CD4-positive, alpha-beta T cell treated with Interleukin-1 beta for 1 hour (primary cell): ENCODE data around the gene HMGCL.
"Not testable (repeated sequence)": the region's sequence is repeated elsewhere in the genome, so short reads cannot be mapped to it uniquely, and the experiment has no call there.

Experiments
- DNase-seq, 2 donors: peaks; one replicate each; pipeline ENCODE4 v3.0.0-alpha.2; 2020 to 2022

Gene HMGCL

DNA sequence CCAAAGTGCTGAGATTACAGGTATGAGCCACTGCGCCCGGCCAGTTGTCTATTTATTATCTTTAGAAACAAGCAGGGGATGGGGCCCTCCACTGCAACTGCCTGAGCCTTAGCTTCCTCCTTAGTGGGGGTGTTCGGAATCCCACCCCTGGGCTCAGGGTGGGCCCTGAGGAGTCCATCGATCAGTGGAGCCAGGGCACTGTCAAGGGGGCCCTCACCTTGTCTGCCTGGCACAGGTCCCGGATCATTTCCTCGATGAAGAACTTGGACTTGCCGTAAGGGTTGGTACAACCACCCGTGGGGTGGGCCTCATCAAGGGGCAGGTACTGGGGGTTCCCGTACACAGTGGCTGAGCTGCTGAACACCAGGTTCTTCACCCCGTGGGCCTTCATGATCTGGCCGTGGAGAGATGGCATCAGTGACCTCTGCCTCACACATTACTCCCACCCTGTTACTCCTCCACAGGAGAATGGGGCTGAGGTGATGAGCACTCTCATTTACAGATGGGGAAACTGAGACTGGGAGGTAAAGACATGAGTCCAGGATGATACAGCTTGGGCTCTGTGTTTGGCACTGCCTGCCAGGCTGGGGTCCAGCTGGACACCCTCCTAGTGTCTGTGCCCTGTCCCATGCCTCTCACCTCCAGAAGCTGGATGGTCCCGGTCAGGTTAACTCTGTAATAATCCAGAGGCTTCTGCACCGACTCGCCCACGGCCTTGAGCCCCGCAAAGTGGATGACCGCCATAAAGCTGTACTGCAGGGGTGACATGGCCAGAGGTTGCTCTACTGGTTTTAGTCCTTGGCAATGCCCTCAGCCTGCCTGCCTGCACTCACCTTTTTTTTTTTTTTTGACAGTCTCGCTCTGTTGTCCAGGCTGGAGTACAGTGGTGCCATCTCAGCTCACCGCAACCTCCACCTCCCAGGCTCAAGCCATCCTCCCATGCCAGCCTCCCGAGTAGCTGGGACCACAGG, 27.5 kb downstream of the HMGCL start:
- DNase-seq = no peak

DNA sequence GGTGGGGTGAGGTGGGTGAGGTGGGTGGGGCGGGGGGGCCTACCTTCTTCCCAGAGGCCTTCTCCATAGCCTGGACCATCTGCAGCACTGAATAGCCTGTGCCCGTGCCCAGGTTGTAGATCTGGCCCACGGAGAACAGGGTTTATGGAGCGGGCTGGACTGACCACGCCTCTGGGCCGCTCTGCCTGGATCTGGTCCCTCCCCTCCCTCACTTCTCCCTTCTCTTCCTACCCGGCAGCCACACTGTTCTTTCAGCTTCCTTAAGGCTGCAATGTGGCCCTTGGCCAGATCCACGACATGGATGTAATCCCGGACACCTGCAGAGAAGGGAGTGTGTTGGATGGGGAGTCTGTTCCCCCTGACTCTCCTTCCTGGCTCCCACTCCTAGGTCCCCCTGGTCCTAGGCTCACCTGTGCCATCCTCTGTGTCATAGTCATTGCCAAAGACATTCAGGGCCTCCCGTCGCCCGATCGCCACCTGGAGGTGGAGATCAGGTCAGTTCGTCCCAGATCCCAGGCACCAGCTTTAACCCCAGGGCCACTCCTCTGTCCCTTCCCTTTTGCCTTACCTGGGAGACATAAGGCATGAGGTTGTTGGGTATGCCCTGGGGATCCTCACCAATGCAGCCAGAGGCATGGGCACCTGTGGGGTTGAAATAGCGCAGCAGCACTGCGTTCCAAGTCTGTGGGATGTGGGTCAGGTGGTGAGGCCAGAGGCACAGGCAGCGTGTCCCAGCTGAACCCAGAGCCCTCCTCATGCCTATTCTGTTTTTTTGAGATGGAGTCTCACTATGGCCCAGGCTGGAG, 28.6 kb downstream of the HMGCL start:
- DNase-seq = no peak

DNA sequence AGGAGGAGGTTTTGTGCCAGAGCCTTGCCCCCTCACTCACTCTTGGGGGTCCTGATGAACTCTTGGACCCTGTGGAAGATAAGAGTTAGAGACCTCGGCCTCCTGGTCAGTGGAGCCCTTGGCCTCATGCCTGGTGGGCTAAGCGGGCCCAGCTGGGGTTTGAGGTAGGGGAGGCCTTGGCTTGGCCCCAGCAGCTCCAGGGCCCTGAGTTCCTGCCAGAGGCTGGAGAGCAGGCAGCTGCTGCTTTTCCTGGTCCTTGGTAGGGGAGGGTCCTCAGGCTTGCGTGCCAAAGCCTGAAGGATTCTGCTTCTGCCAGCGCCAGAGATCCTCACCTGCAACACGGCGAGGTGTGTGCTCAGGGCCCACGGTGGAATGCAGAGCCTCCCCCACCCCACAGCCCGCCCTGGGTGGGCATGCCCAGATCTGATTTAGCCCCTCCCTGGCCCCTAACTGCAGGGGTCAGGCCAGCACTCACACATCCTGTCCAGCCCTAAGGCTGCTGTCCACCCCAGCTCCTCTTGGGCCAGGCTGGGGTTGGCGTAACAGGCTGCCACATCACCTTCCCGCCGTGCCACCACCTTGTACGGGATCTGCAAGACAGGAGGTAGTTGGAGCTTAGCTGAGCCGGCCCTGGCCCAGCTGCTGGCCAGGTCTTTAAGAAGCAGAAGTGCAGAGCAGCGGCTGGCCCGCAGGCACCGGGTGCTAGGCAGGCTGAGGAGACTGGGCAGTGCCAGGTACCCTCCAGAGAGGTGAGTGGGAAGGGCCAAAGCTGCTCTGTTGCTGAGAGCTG, 29.4 kb downstream of the HMGCL start:
- no peak for DNase-seq

DNA sequence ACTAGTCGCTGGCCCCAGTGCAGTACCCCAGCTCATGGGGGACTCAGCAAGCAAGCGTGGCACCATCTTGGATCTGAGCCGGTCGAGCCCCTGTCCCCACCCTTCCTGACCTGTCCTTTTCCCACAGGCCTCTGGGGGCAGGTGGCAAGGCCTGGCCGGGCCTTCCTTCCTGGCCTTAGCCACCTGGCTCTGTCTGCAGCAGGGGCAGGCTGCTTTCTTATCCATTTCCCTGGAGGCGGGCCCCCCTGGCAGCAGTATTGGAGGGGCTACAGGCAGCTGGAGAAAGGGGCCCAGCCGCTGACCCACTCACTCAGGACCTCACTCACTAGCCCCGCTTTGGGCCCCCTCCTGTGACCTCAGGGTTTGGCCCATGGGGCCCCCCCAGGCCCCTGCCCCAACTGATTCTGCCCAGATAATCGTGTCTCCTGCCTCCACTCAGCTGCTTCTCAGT, 30.5 kb downstream of the HMGCL start:
- DNase-seq = not testable (repeated sequence)

DNA sequence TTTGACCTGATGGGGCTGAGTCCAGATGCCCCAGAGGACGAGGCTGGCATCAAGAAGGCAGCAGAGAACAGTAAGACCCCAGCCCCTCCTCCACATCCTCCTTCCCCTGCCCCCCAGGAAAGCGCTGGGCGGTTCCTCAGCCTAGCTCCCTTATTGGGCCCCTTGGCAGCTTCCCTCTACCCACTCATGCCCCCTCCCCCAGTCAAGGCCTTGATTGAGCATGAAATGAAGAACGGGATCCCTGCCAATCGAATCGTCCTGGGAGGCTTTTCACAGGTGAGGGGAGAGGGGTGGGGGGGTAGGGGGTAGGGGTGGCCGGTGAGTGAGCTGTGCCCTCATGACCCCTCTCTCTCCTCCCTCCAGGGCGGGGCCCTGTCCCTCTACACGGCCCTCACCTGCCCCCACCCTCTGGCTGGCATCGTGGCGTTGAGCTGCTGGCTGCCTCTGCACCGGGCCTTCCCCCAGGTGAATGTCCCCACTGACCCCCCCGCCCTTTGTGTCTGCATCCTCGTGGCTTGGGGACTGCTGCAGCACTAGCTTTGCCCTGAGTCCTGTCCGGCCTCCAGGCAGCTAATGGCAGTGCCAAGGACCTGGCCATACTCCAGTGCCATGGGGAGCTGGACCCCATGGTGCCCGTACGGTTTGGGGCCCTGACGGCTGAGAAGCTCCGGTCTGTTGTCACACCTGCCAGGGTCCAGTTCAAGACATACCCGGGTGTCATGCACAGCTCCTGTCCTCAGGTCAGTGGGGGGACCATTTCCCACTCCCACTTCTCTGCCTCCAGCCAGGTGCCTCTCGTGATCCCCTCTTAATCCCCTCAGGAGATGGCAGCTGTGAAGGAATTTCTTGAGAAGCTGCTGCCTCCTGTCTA, 31.1 kb downstream of the HMGCL start:
- no peak for DNase-seq

DNA sequence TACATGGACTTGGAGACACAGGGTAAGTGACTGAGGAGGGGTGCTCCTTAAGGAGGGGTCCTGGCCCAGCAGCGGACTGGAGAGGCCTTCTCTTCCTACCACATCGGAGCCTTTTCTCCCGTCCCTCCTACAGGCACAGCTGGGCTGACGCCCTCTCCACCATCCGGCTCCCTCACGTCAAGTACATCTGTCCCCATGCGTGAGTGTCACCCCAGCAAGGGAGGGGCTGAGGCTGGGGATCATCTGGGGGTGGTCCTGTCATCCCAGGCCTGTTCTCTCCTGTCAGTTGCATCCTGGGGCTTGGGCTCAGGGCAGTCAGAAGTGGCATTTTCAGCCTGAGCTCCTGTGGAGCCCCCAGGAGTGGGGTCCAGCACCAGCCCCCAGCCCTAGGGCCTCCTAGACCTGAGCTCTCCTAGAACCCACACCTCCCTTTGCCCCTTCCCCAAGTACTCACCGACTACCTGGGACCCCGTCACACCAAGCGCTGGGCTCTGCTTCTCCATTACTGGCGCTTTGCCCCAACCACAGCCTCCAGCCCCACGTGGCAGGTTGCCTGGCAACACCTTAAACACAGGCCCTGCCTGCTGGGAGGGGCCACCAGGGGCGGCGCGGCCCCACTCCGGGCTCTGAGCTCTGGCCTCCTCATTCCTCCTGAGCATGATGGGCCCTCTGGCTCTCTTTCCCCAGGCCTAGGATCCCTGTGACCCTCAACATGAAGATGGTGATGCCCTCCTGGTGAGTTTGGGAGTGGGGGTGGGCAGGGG, 32.0 kb downstream of the HMGCL start:
- peak; percentile 55 for DNase-seq

DNA sequence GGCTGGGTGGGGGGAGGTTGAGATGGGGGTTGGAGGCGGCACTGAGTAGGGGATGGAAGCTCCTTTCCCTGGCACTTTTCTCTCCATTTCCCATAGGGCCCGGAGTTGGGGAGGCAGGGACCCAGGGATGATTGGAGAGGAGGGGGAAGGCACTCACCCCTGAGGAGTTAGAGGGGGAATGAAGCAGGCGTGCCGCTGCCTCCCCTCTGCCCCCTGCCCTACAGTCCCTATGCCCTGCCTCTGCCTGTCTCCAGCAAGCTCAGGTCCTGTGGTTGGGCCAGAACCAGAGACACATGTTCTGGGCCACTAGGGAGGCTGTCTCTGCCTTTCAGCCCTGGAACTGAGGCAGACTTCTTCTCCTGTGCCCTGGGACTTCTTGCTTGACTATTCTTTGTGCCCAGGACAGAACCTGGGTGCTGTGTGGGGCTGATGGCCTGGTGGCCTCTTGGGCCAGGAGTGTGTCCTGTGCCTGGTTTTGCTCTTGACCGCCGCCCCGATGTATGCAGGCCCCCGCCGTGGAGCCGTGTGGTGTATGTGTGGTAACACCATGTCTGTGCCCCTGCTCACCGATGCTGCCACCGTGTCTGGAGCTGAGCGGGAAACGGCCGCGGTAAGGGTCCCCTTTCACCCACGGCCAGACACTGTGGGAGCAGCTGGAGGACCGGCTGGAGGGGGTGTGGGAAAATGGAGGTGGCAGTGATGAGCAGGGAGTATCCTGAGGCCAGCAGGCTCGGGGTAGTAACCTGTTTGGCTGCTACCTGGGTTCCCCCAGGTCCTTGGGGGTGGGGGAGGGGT, 32.9 kb downstream of the HMGCL start:
- DNase-seq = no peak

DNA sequence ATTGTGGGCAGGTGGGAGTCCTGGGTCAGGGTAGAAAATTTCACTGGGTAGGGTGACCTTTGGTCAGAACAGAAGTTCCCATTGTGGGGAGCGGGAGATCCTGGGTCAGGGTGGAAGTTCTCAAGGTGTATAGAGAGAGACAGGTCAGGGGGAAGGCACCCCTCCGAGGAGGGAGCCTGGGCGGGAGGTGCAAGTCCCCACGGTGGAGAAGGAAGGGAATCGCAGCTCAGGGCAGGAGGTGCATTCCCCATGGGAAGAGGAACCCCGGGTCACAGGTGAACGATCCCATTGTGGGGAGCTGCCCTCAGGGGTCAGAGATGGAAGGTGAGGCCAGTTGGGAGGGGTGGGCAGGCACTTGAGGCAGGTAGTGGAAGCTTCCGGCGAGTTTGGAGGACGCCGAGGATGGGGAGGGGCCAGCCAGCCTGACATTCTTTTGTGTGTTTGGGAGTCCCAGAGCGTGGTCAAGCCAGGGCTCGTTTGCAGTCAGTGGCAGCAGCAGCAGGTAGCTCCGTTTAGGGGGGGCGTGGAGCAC, 33.6 kb downstream of the HMGCL start:
- DNase-seq = peak in 1 of 2 donors; percentile 32

DNA sequence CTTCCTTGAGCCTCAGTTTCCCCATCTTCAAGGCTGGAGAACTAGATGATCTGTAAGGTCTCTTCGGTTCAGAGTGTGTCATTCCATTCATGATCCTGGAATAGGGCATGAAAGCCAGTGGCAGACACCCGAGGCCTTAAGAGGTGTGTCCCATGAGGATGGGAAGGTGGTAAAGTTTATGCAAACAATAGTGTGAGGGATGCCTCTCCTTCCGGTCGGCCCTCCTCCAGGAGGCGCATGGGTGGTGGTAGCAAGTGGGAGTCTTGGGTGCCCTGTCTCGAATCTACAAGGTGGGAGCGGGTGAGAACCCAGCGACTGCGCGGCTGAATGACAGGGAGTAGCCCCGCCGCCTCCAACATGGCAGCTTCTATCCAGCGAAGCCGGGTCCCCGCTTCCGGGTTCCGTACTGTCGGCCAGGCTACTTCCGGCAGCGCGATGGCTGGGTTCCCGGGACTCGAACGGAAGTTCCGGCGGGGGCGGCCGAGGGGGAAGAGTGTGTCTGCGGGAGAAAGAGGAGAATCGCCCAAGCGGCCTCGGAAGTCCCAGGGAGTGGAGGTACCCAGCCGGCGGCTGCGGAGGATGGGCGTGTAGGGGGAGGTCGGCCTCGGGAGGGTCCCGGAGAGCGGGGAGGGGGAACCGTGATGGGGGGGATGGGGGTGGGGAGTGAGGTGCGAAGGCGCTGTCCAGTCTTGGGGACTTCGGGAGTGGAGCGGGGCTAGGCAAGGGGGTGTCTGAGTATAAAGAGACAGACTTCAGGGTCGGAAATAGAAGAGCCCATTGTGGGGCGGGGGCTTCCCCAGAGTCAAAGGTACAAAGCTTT, 34.3 kb downstream of the HMGCL start, which contains the start of gene LYPLA2:
LYPLA2 (plus strand) TSS at position 450 of the 820 bp plus-strand sequence. CDS start 1,538 bp downstream, outside the sequence.
- peak; percentile 86 to 87 for DNase-seq

DNA sequence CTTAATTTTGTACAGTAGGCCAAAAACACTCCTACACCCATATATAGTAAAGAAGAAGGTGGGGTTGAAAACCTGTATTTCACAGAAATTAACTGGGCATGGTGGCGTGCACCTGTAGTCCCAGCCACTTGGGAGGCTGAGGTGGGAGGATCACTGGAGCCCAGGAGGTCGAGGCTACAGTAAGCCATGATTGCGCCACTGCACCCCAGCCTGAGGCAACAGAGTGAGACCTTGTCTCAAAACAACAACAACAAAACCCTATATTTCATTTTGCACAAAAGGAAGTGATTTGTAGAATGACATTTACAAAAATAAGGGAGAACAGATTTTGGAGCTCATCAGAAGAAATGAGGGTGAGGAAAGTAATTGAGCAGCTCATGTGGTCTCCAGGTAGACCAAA, 36.5 kb downstream of the HMGCL start:
- DNase-seq = no peak

DNA sequence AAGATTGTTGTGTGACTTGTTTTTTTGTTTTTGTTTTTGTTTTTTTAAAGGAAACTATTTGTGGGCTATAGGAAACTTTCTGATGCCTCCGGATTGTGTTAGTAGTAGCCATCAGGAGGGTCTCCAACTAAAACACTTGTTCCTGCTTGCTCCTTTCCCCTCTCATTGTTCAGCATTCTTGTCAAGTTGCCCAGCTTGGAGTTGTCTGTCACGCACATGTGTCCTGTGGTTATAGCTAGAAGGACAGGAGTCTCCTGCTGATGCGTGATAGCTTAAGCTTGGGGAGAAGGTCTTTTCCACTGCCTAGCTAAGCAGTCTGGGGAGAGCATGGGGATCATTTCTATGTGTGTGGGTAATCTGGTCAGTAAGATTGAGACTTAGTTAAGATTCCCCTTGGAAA, 37.5 kb downstream of the HMGCL start:
- DNase-seq = no peak

DNA sequence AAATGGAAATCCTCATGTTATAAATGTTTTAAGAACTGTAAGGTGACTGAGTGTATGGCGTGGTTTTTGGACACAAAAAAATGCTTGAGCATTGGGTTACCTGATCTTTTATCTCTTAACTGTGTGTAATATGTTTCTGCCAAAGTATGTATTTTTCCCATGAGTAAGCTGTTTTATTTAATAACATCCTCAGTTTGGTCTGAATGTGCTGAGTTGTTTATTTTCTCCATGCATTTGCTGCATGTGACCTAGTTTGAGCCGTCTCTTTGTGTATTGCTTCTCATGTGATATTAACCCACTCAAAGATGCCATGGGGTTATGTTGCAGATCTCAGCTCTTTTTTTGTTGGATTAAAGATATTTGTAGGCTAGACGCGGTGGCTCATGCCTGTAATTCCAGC, 40.4 kb downstream of the HMGCL start:
- DNase-seq = no peak

DNA sequence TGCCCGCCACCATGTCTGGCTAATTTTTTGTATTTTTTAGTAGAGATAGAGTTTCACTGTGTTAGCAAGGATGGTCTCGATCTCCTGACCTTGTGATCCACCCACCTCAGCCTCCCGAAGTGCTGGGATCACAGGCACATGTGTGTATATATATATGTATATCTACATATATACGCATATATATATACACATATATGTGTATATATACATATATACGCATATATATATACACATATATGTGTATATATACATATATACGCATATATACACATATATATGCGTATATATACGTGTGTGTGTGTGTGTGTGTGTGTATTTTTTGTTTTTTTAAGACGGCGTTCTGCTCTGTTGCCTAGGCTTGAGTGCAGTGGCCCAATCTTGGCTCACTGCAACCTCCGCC, 42.1 kb downstream of the HMGCL start:
- DNase-seq = not testable (repeated sequence)

DNA sequence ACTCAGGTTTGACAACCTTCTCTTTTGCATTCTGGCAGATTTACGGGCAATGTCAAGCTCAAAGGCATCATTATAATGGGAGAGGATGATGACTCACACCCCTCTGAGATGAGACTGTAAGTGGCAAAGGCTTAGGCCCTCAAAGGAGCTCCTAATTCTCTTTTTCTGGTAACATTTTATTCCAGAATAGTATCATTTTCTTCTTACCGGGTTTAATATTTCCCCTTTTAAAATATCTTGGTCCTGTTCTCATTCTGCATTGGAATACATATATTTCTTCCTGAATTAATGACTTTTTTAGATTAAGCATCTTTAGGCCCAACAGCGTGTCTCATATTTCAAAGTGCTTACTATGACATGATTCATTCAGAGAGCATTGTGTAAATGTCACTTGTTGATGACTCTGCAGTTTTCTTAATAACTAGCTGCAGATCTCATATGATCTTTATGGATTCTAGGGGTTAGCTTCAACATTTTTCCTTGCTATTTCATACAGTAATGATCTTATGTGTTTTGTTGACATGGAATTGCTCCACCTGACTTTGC, 45.3 kb downstream of the HMGCL start:
- no peak for DNase-seq

DNA sequence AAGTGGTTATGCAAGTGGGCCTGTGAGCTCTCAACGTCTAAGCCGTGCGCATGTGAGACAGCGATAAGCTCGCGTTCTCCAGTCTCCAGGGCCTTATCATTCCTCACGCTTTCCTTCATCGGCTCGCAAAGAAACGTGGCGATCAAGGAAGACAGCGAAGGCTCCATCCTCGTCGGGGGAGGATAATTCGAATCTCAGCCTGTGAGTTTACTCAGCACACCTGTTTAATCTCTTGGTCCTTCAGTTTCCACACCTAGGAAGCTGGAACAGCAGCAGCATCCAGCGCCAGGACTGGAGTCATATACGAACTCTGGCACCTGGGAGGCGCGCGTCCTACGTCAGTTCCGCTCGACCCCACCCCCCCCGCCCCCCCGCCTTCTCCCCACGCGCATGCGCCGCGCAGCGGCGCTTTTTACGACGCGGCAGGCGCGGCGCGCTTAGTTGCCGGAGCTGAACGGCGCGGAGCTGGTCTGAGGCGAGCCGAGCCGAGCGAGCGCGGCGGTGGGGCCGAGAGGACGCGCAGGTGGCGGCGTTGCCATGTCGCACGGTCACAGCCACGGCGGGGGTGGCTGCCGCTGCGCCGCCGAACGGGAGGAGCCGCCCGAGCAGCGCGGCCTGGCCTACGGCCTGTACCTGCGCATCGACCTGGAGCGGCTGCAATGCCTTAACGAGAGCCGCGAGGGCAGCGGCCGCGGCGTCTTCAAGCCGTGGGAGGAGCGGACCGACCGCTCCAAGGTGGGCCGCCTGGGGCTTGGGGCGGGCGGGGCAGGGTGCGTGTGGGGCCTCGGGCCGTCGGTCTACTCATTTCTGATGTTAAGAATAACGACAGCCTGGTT, 47.0 kb downstream of the HMGCL start, which contains the start of gene PITHD1:
PITHD1 (plus strand) TSS at position 440 of the 836 bp plus-strand sequence; CDS start at position 538, 98 bp downstream.
- peak; percentile 86 to 87 for DNase-seq

DNA sequence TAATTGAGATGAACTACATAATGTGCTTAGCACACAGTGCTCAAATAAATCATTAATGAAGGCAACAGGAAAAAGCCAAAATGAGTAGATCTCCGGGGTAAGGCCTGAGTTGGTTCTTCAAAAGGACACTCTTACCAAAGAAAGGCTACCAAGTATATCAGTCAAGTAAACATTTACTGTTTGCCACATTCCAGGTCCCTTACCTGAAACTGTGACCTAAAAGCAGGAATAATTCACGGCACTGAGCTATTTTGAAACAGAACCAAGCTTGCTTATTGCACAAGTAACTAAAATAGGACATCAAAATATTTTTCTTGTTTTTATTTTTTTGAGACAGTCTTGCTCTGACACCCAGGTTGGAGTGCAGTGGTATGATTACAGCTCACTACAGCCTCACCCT, 49.0 kb downstream of the HMGCL start:
- DNase-seq = no peak

DNA sequence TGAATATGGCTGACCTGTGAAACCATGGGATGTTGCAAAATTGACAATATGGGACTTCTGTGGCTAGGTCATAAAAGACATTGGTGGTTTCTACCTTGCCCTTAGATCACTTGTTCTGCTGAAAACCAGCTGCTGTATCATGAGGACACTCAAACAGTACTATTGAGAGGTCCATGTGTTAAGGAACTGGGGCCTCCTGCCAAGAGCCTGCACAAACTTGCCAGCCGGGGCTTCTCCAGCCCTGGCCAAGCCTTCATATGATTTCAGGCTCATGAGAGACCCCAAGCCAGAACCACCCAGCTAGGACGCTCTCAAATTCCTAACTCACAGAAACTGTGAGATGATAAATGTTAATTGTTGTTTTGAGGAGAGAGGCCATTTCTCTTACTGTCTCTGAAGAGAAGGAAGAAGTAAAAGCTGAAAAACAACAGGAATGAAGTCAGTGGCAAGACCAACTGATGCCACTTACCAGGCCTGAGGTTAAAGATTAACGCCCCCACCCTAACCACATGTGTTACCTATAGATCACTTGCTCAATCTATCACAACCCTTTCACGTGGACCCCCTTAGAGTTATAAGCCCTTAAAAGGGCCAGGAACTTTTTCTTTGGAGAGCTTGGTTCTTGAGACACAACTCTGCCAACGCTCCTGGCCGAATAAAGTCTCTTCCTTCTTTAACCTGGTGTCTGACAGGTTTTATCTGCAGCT, 50.9 kb downstream of the HMGCL start:
- no peak for DNase-seq
